Measurements from ENCODE around the gene COL18A1.

DNA sequence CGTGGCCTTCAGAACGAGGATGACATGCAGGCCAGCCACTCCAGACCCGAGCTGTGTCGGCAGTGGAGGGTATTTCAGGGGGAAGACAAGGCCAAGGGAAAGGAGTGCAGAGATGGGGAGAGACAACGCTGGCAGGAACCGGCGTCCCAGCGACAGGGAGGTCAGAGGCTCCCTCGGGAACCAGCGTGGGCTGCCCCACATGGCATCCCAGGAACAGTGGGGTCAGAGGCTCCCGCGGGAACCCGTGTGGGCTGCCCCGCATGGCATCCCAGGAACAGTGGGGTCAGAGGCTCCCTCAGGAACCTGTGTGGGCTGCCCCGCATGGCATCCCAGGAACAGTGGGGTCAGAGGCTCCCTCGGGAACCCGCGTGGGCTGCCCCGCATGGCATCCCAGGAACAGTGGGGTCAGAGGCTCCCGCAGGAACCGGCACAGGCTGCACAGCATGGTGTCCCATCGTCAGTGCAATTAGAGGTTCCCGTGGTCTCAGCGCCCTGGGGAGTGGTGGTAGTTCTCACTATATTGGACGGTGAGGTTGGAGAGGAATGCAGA is 94.3 kb downstream of the COL18A1 start:
- TF ChIP-seq EZH2 (IDR thresholded peaks at IDR 0.05; ENCODE audit: borderline replicate concordance, insufficient read depth, low read depth, low read length, poor library complexity, severe bottlenecking) = no peak
- TF ChIP-seq, protein P1, sequence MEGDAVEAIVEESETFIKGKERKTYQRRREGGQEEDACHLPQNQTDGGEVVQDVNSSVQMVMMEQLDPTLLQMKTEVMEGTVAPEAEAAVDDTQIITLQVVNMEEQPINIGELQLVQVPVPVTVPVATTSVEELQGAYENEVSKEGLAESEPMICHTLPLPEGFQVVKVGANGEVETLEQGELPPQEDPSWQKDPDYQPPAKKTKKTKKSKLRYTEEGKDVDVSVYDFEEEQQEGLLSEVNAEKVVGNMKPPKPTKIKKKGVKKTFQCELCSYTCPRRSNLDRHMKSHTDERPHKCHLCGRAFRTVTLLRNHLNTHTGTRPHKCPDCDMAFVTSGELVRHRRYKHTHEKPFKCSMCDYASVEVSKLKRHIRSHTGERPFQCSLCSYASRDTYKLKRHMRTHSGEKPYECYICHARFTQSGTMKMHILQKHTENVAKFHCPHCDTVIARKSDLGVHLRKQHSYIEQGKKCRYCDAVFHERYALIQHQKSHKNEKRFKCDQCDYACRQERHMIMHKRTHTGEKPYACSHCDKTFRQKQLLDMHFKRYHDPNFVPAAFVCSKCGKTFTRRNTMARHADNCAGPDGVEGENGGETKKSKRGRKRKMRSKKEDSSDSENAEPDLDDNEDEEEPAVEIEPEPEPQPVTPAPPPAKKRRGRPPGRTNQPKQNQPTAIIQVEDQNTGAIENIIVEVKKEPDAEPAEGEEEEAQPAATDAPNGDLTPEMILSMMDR (IDR thresholded peaks at IDR 0.05) = no peak
